GM21737 (cell line): ENCODE measurements around the gene ATP8B3.

Experiments
- ATAC-seq: cut with Tn5 transposase; IDR thresholded peaks from one replicate; pipeline ENCODE4 v1.9.1; 2021; ENCODE audit warnings: mild to moderate bottlenecking, moderate library complexity; ENCODE audit not compliant: unreplicated experiment

ATP8B3 gene, protein sequence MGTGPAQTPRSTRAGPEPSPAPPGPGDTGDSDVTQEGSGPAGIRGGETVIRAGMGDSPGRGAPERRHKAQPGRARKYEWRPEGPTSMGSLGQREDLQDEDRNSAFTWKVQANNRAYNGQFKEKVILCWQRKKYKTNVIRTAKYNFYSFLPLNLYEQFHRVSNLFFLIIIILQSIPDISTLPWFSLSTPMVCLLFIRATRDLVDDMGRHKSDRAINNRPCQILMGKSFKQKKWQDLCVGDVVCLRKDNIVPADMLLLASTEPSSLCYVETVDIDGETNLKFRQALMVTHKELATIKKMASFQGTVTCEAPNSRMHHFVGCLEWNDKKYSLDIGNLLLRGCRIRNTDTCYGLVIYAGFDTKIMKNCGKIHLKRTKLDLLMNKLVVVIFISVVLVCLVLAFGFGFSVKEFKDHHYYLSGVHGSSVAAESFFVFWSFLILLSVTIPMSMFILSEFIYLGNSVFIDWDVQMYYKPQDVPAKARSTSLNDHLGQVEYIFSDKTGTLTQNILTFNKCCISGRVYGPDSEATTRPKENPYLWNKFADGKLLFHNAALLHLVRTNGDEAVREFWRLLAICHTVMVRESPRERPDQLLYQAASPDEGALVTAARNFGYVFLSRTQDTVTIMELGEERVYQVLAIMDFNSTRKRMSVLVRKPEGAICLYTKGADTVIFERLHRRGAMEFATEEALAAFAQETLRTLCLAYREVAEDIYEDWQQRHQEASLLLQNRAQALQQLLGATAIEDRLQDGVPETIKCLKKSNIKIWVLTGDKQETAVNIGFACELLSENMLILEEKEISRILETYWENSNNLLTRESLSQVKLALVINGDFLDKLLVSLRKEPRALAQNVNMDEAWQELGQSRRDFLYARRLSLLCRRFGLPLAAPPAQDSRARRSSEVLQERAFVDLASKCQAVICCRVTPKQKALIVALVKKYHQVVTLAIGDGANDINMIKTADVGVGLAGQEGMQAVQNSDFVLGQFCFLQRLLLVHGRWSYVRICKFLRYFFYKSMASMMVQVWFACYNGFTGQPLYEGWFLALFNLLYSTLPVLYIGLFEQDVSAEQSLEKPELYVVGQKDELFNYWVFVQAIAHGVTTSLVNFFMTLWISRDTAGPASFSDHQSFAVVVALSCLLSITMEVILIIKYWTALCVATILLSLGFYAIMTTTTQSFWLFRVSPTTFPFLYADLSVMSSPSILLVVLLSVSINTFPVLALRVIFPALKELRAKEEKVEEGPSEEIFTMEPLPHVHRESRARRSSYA (N-terminal part only)

GRCh38 chr19:1811942-1812425 lies at the start of gene ATP8B3:
TSS of gene ATP8B3 (minus strand) at chr19:1812276. CDS start at chr19:1811736, 540 bp downstream.
- ATAC-seq = peak; percentile 14

GRCh38 chr19:1861599-1862031 lies 49.5 kb upstream of the ATP8B3 start:
- no peak for ATAC-seq

- no peak for ATAC-seq
Observed at GRCh38 chr19:1860821-1861598, 48.9 kb upstream of the ATP8B3 start.

- no peak for ATAC-seq
Observed at GRCh38 chr19:1860042-1860775, 48.1 kb upstream of the ATP8B3 start.

DNA sequence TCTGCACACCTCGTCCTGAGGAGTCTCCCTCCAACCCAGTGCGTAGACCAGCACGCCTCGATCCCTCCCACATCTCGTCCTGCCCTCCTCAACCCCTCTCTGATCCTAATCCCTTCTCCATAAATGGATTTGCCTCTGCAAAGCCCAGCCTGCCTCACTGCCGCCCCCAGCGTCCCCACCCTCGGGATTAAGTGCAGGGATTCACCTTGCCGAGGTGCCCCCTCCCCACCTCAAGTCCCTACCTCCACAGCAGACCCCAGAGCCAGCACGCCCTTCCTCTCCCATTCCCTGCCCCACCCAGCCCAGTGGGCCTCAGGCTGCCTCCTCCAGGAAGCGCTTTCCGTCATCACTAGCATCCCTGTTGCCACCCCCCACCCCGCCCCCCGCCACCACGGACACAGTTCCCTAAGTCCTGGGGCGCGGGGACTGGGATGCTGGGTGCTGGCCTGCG lies 47.3 kb upstream of the ATP8B3 start:
- ATAC-seq = no peak

DNA sequence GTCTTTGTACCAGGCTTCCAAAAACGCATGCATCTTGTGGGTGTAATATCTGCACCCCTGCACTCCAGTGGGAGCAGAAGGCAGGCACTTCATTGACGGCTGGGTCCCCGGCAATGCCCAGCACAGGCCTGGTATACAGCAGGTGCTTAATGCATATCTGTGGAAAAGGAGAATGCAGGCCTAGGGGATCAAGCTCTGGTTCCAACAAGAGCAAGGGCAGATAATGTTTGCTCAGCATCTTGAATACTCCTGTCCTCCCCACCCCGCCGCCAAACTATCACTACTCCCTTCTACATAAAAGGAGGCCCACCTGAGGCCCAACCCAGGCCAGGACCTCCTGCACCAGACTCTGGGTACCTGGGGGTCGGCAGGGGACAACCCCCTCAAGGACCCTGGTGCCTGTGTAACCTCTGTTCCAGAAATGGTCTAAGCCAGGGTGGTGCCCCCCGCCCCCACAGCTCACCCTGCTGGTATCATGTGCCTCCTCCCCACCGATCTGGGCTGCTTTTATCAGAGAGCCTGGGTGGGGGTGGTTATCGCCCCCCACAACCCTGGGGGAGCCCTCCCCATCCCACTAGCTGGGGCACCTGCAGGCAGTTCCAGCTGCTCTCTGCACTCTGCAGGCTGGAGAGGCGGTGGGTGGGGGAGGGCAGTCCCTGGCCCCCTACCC lies 46.5 kb upstream of the ATP8B3 start:
- ATAC-seq = no peak

GRCh38 chr19:1857648-1858326 lies 45.7 kb upstream of the ATP8B3 start:
- ATAC-seq = no peak

DNA sequence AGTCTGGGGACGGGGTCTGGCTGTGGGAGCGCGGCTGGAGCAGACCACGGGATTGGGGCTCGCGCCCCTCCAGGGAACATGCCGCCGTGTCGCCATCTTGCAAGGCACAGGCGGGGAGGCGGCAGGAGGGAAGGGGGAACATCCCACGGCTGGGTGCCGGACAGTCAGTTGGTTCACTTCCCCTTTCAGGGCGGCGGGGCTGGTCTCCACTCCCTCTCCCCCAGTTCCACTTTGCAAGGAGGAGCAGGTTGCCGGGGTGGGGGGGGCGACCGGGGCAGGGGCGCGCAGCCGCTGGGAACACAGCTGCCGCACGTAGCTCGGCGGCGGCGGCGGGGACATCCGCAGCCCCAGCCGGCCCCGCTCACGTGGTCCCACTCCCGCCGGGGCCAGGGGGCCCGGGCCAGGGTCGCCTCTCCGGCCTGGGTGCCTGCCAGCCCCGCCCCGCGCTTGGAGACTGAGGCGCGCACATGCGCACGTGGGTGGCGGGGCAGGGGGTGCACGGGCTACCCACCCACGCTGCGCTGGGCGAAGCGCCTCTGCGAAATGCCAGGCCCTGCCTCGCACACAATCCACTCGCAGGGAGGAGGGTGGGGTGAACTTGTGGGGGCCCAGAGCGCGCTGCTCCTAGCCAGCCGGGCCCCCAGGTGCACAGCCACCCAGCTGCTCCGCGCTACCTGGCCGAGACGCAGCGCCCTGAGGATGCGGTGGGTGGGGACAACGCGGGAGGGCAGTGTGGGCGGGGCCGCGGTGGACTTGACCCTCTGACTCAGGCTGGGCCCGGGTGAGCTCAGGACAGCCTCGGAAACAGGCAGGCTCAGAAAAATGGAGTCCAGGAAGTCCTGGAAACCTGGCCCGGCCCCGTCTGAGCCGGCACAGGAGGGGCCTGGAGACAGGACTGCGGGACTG lies 44.9 kb upstream of the ATP8B3 start:
- ATAC-seq = no peak

DNA sequence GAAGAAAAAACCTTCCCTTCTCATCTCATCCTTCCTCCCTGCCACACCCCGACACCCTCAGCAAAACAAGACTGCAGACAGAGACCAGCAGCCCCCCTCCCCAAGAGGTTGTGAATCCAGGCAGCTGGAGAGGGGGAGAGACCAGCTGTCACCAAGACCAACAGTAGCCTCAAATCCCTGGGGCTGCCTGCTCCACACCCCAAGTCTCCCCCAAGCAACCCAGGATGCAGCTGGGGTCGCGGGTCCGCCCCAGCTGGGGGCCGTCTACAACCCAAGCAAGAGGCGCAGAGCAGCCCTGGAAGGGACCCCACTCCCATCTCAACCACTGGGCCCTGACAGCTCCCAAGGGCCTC lies 44.2 kb upstream of the ATP8B3 start:
- no peak for ATAC-seq

GRCh38 chr19:1855828-1856255 lies 43.8 kb upstream of the ATP8B3 start:
- no peak for ATAC-seq

GRCh38 chr19:1855040-1855827 lies 43.2 kb upstream of the ATP8B3 start:
- peak; percentile 50 for ATAC-seq

GRCh38 chr19:1854542-1855039 lies 42.5 kb upstream of the ATP8B3 start:
- ATAC-seq = no peak

GRCh38 chr19:1854039-1854541 lies 42.0 kb upstream of the ATP8B3 start:
- ATAC-seq = no peak

GRCh38 chr19:1853295-1854038 lies 41.4 kb upstream of the ATP8B3 start:
- ATAC-seq = no peak

DNA sequence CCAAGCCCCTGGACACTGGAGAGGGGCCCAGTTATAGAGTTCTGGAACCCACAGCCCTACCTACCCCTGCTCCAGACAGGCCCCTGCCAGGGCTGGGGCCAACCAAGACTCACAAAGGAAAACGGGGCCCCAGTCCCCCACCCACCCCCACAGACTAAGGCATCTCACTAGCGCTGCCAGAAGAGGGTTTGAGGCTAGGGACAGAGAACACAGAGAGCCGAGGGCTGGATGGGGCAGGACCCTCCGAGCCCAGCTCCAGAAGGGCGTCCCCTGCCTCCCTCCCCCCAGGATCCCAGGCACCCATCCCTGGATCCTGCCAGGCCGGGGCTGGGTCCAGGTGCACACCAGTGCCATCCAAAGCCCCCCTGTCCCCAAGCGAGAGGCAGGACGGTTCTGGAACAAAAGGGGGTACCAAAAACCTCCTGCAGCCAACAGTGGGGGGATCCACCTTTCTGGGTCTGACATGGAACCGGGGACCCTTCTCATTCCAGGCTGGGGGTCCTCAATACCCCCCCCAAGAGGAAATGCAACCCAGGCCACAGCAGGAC lies 40.6 kb upstream of the ATP8B3 start:
- ATAC-seq = no peak
